Thymus (tissue), 11 donors: ENCODE data around the gene DOK6. TPM values are rescaled to one million over a fixed set of nuclear protein-coding genes. Genes with fewer than 3 reads are reported as not detected.

Source experiments
- DNase-seq, 9 donors: peaks; one replicate each; pipeline ENCODE4 v3.0.0-alpha.2; 2013; ENCODE audit warnings: low spot score in 9 of 9, low read depth in 6 of 9, missing footprints in 1 of 9
- H3K27ac ChIP-seq, 2 donors: one replicate each; pipeline ENCODE4 v1.5.1; 2013; ENCODE audit warnings: control low read depth in 1 of 2, low read depth in 1 of 2, low read length in 1 of 2, mild to moderate bottlenecking in 1 of 2, moderate library complexity in 1 of 2
- H3K27me3 ChIP-seq, 2 donors: one replicate each; pipeline ENCODE4 v1.5.1; 2013; ENCODE audit warnings: low read length in 1 of 2; ENCODE audit not compliant: control insufficient read depth in 2 of 2, insufficient read depth in 1 of 2
- H3K36me3 ChIP-seq, 2 donors: one replicate each; pipeline ENCODE4 v1.5.1; 2013; ENCODE audit warnings: low read length in 1 of 2, mild to moderate bottlenecking in 1 of 2, moderate library complexity in 1 of 2; ENCODE audit not compliant: control insufficient read depth in 2 of 2, insufficient read depth in 2 of 2
- H3K4me1 ChIP-seq, 2 donors: one replicate each; pipeline ENCODE4 v1.5.1; 2013; ENCODE audit warnings: low read length in 2 of 2; ENCODE audit not compliant: control insufficient read depth in 2 of 2, insufficient read depth in 2 of 2
- H3K4me3 ChIP-seq, 2 donors: one replicate each; pipeline ENCODE4 v1.5.1; 2013; ENCODE audit warnings: low read length in 2 of 2, control low read depth in 1 of 2, mild to moderate bottlenecking in 1 of 2
- H3K9me3 ChIP-seq, 2 donors: one replicate each; pipeline ENCODE4 v1.5.1; 2013; ENCODE audit warnings: low read length in 1 of 2, mild to moderate bottlenecking in 1 of 2; ENCODE audit not compliant: control insufficient read depth in 2 of 2, insufficient read depth in 1 of 2
- WGBS: extraction: QIAGEN DNeasy Blood & Tissue Kit; methylation state at CpG from one replicate; pipeline ENCODE4 v1.1.7; 2013; 5-methylcytosine and 5-hydroxymethylcytosine counted together
- polyA plus RNA-seq: library from polyadenylated mRNA; stranded (reverse); fragments of 200-250 nt; gene quantifications from one replicate; pipeline ENCODE4 v1.2.3, GENCODE V29; 2013
- total RNA-seq: library from RNA; stranded (reverse); fragments of 120-200 nt; gene quantifications from one replicate; pipeline ENCODE4 v1.2.4, GENCODE V29; 2013
- donor health status: healthy.

The DOK6 gene
- total and polyA plus RNA-seq, 2 donors: 0.57 to 0.75 TPM

DNA sequence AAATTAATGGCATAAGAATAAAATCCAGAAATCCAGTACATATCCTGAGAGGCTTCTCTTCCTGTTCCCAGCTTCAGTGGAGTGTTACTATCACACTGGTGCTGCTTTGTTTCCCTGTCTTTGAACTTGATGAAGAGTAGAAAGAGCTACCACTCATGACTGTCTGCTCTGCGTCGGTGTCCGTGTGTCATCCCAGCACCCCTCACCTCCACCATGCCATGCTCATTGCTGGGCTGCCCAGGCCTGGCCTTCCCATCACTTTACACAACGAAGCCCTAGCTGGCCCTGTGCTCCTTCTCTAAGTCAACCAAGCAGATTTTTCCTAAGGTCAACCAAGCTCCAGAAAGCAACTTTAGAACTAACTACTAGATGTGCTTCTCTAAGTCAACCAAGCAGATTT is 215.4 kb downstream of the DOK6 start:
- Histone ChIP-seq H3K4me1 (no peaks in the 10 kb centered on the region), H3K27ac (no peak overlapping the region), H3K9me3 (no peaks in the 10 kb centered on the region), H3K36me3 (no peaks in the 10 kb centered on the region), H3K4me3 (no peak overlapping the region), H3K27me3 (no peaks in the 10 kb centered on the region)
- 92% methylated on average over 4 of the region's 4 CpGs for WGBS
- no peak for DNase-seq

DNA sequence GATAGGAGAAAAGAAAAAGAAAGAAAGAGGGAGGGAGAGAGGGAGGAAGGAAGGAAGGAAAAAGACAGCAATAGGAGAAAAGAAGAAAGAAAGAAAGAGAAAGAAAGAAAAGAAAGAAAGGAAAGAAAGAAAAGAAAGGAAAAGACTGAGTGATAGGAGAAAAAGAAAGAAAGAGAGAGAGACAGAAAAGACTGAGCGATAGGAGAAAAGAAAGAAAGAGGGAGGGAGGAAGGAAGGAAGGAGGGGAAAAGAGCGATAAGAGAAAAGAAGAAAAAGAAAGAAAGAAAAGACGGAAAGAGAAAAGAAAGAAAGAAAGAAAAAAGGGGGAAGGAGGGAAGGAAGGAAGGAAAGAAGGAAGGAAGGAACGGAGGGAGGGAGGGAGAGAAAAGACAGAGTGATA is 216.7 kb downstream of the DOK6 start:
- Histone ChIP-seq H3K27me3 (no peaks in the 10 kb centered on the region), H3K4me1 (no peaks in the 10 kb centered on the region), H3K27ac (no peak overlapping the region), H3K9me3 (no peaks in the 10 kb centered on the region), H3K4me3 (no peak overlapping the region), H3K36me3 (no peaks in the 10 kb centered on the region)
- 94% methylated on average over 4 of the region's 4 CpGs for WGBS
- no peak for DNase-seq

DNA sequence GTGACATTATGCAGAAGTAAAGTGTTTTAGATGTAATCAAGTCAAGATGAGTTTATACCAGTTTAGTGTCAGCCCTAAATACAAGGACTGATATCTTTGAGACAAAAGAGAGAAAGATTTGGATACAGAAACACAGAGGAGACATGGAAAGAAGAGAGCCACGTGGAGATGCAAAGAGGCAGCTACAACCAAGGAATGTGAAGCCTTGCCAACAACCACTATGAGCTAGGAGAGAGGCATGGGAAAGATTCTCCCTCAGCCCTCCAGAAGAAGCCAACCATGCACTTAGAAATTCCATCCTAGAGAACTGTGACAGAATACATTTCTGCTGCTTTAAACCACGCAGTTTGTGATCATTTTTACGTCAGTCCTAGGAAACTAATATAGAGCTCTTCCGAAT is 217.2 kb downstream of the DOK6 start:
- DNase-seq: no peak
- Histone ChIP-seq H3K9me3 (no peaks in the 10 kb centered on the region), H3K27me3 (no peaks in the 10 kb centered on the region), H3K27ac (no peak overlapping the region), H3K4me1 (no peaks in the 10 kb centered on the region), H3K36me3 (no peaks in the 10 kb centered on the region), H3K4me3 (no peak overlapping the region)
- 91% methylated on average over 4 of the region's 4 CpGs for WGBS

- no peak overlapping the region for H3K27ac ChIP-seq
- 72% methylated on average over 3 of the region's 3 CpGs for WGBS
- H3K36me3 ChIP-seq: no peaks in the 10 kb centered on the region
- DNase-seq: no peak
- H3K27me3 ChIP-seq: no peaks in the 10 kb centered on the region
- no peak overlapping the region for H3K4me3 ChIP-seq
- no peaks in the 10 kb centered on the region for H3K9me3 ChIP-seq
- H3K4me1 ChIP-seq: no peaks in the 10 kb centered on the region
These were observed 221.5 kb downstream of the DOK6 start for GRCh38 chr18:69622184-69622583.

- no peaks in the 10 kb centered on the region for H3K9me3 ChIP-seq
- DNase-seq: no peak
- H3K4me3 ChIP-seq: no peak overlapping the region
- no peaks in the 10 kb centered on the region for H3K36me3 ChIP-seq
- 90% methylated on average over 1 of the region's 1 CpG for WGBS
- no peaks in the 10 kb centered on the region for H3K27me3 ChIP-seq
- no peaks in the 10 kb centered on the region for H3K4me1 ChIP-seq
- H3K27ac ChIP-seq: no peak overlapping the region
These were observed 222.3 kb downstream of the DOK6 start for GRCh38 chr18:69622961-69623360.

DNA sequence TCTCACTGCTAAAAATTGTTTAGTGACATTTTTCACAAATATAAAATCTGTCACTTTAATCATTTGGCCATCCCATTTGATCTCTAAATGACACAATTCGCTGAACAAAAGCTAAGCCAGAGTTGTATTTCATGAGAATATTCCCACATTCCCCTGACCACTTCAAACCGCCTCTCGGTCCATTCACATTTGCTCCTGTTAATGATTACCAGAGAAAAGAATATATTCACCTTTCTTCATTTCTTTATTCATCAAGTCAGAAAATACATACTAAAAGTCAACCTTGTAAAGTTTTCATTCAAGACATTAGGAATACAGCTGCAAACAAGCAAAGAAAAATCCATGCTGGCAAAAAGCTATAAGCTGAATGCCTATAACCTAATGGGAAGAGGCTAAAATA is 225.5 kb downstream of the DOK6 start:
- no peaks in the 10 kb centered on the region for H3K9me3 ChIP-seq
- no peak overlapping the region for H3K4me3 ChIP-seq
- H3K27me3 ChIP-seq: no peaks in the 10 kb centered on the region
- DNase-seq: no peak
- no peaks in the 10 kb centered on the region for H3K36me3 ChIP-seq
- no peaks in the 10 kb centered on the region for H3K4me1 ChIP-seq
- WGBS: 94% methylated on average over 3 of the region's 3 CpGs
- H3K27ac ChIP-seq: no peak overlapping the region

- Histone ChIP-seq H3K4me3 (no peak overlapping the region), H3K27ac (no peak overlapping the region), H3K27me3 (no peaks in the 10 kb centered on the region), H3K4me1 (no peaks in the 10 kb centered on the region), H3K9me3 (no peaks in the 10 kb centered on the region), H3K36me3 (no peaks in the 10 kb centered on the region)
- no peak for DNase-seq
- WGBS: 92% methylated on average over 4 of the region's 4 CpGs
These were observed 226.1 kb downstream of the DOK6 start for GRCh38 chr18:69626643-69627242.

DNA sequence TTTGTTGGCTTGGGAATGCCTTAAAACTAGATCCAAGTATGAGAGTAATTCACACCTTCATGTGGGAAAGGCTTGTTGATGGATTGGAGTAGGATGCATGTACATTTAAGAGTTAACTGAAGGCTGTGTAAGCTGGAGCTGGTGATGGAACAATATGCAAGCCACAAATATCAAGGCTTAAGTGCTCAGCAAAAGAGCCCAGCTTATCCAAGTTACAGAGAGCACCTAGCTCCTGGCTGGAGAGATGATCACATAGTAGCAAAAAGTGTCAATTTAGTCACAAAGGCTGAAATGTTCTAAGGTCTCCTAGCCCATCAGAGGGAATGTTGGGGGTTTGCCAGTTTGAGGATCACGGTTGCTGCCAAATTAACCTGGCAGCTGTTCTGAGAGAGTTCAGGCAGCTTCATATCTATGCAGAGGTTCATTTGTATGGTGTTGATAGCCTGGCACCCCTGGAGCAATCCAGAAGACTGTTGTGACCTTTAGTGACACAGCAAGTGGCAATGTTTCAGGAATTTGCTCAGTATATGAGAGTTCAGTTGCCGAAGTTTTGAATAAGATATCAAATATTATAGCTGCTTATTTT is 228.2 kb downstream of the DOK6 start:
- no peak for DNase-seq
- WGBS: 91% methylated on average over 2 of the region's 2 CpGs
- H3K27me3 ChIP-seq: no peaks in the 10 kb centered on the region
- no peak overlapping the region for H3K4me3 ChIP-seq
- no peaks in the 10 kb centered on the region for H3K36me3 ChIP-seq
- H3K27ac ChIP-seq: no peak overlapping the region
- H3K9me3 ChIP-seq: no peaks in the 10 kb centered on the region
- no peaks in the 10 kb centered on the region for H3K4me1 ChIP-seq

- Histone ChIP-seq H3K4me1 (no peaks in the 10 kb centered on the region), H3K4me3 (no peak overlapping the region), H3K27ac (no peak overlapping the region), H3K36me3 (no peaks in the 10 kb centered on the region), H3K9me3 (no peaks in the 10 kb centered on the region), H3K27me3 (no peaks in the 10 kb centered on the region)
- no peak for DNase-seq
- 72% methylated on average over 3 of the region's 3 CpGs for WGBS
These were observed 230.6 kb downstream of the DOK6 start for GRCh38 chr18:69631281-69631680.
